Frontal cortex (tissue), 4 donors: ENCODE measurements around the gene PRPSAP2. TPM values are rescaled to one million over a fixed set of nuclear protein-coding genes. Genes with fewer than 3 reads are reported as not detected.

Experiments
- DNase-seq, 2 donors: peaks; one replicate each; pipeline ENCODE4 v3.0.0; 2012; ENCODE audit warnings: low spot score in 2 of 2
- FAIRE-seq: peaks from 2 replicates; lab custom pipeline; 2012; peaks lifted over from hg19 to GRCh38; lab: Jason Lieb, UNC
- small RNA-seq: library from RNA; depleted of rRNA; stranded (forward); fragments of <200 nt; gene quantifications from one replicate; pipeline ENCODE3, GENCODE V24; 2014
- total RNA-seq: library from RNA; depleted of rRNA; stranded (reverse); fragments of >200 nt; gene quantifications from one replicate; pipeline ENCODE4 v1.2.3, GENCODE V29; 2014
- donor health status: control.
- donor health status: control.
- donor health status: control.

The PRPSAP2 gene
- total RNA-seq, 1 donor from 2014 or later = 164 TPM

GRCh38 chr17:18974407-18975149 lies 116.6 kb downstream of the PRPSAP2 start:
- DNase-seq = no peak
- no peak for FAIRE-seq

GRCh38 chr17:18975597-18975996 lies 117.7 kb downstream of the PRPSAP2 start:
- no peak for DNase-seq

GRCh38 chr17:18976201-18976600 lies 118.3 kb downstream of the PRPSAP2 start:
- FAIRE-seq (no peak), DNase-seq (no peak)

More at GRCh38 chr17:18975597-18975996, 117.7 kb downstream of the PRPSAP2 start:
- FAIRE-seq = no peak

- DNase-seq (no peak), FAIRE-seq (no peak)
These were observed 119.1 kb downstream of the PRPSAP2 start for GRCh38 chr17:18977021-18977420.

- FAIRE-seq (no peak), DNase-seq (no peak)
These were observed 119.7 kb downstream of the PRPSAP2 start for GRCh38 chr17:18977646-18978045.

GRCh38 chr17:18978050-18978449 lies 120.1 kb downstream of the PRPSAP2 start:
- FAIRE-seq (no peak), DNase-seq (no peak)

- FAIRE-seq = no peak
These were observed 120.7 kb downstream of the PRPSAP2 start for GRCh38 chr17:18978655-18979054.

More at GRCh38 chr17:18978655-18979054, 120.7 kb downstream of the PRPSAP2 start:
- DNase-seq = no peak

Small RNAs within 50 kb of the gene (small RNA-seq; reads per million reads assigned to genes)
- gene RF00324 = not detected

Other genes starting within 250 kb of the PRPSAP2 start
- gene TBC1D28, start 213.7 kb upstream of the PRPSAP2 start, total RNA-seq = under 0.01 TPM
- gene FOXO3B, start 175.8 kb upstream of the PRPSAP2 start, total RNA-seq = 9.4 TPM
- gene FBXW10, start 114.1 kb upstream of the PRPSAP2 start, total RNA-seq = 0.82 TPM
- 39.9 TPM for gene TVP23B, start 76.9 kb upstream of the PRPSAP2 start, total RNA-seq
- gene SLC5A10, start 94.0 kb downstream of the PRPSAP2 start, total RNA-seq = not detected
- gene FAM83G, start 146.6 kb downstream of the PRPSAP2 start, total RNA-seq = 0.41 TPM
- gene GRAP, start 188.8 kb downstream of the PRPSAP2 start, total RNA-seq = 1.6 TPM